Keratinocyte (primary cell): ENCODE results near the gene CLTC. TPM values are rescaled to one million over a fixed set of nuclear protein-coding genes. Genes with fewer than 3 reads are reported as not detected.

Source experiments
- DNase-seq: peaks from one replicate; pipeline ENCODE4 v3.0.0-alpha.2; 2011; ENCODE audit warnings: low read depth, missing footprints, low spot score
- FAIRE-seq: peaks from 2 replicates; lab custom pipeline; 2011; peaks lifted over from hg19 to GRCh38; lab: Jason Lieb, UNC
- H2AFZ ChIP-seq: 2 replicates; pipeline ENCODE4 v1.6.0; 2012; ENCODE audit warnings: low read length, control low read depth, inconsistent platforms; ENCODE audit not compliant: control insufficient read depth
- H3K27ac ChIP-seq: 2 replicates; pipeline ENCODE4 v1.5.1; 2011; ENCODE audit warnings: low read length; ENCODE audit not compliant: control insufficient read depth, insufficient read depth
- H3K27me3 ChIP-seq: 3 replicates; pipeline ENCODE4 v1.6.0; 2011; ENCODE audit warnings: low read length; ENCODE audit not compliant: control insufficient read depth, insufficient read depth; ENCODE audit errors: extremely low read depth
- H3K36me3 ChIP-seq, 2 experiments: 2 replicates in 1 of 2; 3 replicates in 1 of 2; pipeline ENCODE4 v1.5.1; 2011; ENCODE audit warnings: low read length in 2 of 2, mild to moderate bottlenecking in 1 of 2; ENCODE audit not compliant: control insufficient read depth in 2 of 2, insufficient read depth in 2 of 2; ENCODE audit errors: extremely low read depth in 1 of 2
- H3K4me1 ChIP-seq: 3 replicates; pipeline ENCODE4 v1.5.1; 2011; ENCODE audit warnings: low read length; ENCODE audit not compliant: control insufficient read depth, insufficient read depth; ENCODE audit errors: extremely low read depth
- H3K4me2 ChIP-seq: 3 replicates; pipeline ENCODE4 v1.6.0; 2011; ENCODE audit warnings: low read depth, low read length; ENCODE audit not compliant: control insufficient read depth, insufficient read depth; ENCODE audit errors: extremely low read depth
- H3K4me3 ChIP-seq, 3 experiments: fragments of 200-600 bp in 1 of 3; sonication (generic) in 1 of 3; 2 replicates in 2 of 3; 3 replicates in 1 of 3; pipeline ENCODE4 v1.5.1; 2011 to 2016; ENCODE audit warnings: low read length in 3 of 3, mild to moderate bottlenecking in 3 of 3, control low read depth in 2 of 3, inconsistent platforms in 1 of 3, low read depth in 1 of 3, mixed read lengths in 1 of 3, mixed run types in 1 of 3, moderate library complexity in 1 of 3; ENCODE audit not compliant: control insufficient read depth in 2 of 3, insufficient read depth in 2 of 3; ENCODE audit errors: extremely low read depth in 1 of 3
- H3K79me2 ChIP-seq: 2 replicates; pipeline ENCODE4 v1.6.0; 2012; ENCODE audit warnings: low read length; ENCODE audit not compliant: control insufficient read depth, insufficient read depth
- H3K9ac ChIP-seq: 3 replicates; pipeline ENCODE4 v1.6.0; 2011; ENCODE audit warnings: low read length; ENCODE audit not compliant: control insufficient read depth, insufficient read depth; ENCODE audit errors: extremely low read depth
- H3K9me1 ChIP-seq: 3 replicates; pipeline ENCODE4 v1.6.0; 2011; ENCODE audit warnings: low read length; ENCODE audit not compliant: control insufficient read depth, insufficient read depth; ENCODE audit errors: extremely low read depth
- H3K9me3 ChIP-seq: 2 replicates; pipeline ENCODE4 v1.5.1; 2012; ENCODE audit warnings: low read depth, low read length; ENCODE audit not compliant: control insufficient read depth
- H4K20me1 ChIP-seq: 3 replicates; pipeline ENCODE4 v1.6.0; 2011; ENCODE audit warnings: low read length; ENCODE audit not compliant: control insufficient read depth, insufficient read depth; ENCODE audit errors: extremely low read depth
- EZH2 ChIP-seq: IDR thresholded peaks from one replicate; pipeline ENCODE4 v1.6.1; 2012; ENCODE audit warnings: inconsistent platforms, mild to moderate bottlenecking, low read length, moderate library complexity
- dilution Hi-C: fragments of 300-500 bp; cut with MboI; formaldehyde crosslinking; loops from one replicate; pipeline ENCODE4 v1.7.0; 2020; ENCODE audit warnings: low sequenced_read_pairs; ENCODE audit not compliant: extremely low pct_ligation_motif_present
- polyA plus RNA-seq, 5 experiments: library from polyadenylated mRNA; depleted of rRNA in 3 of 5; stranded (reverse) in 3 of 5; stranded (forward) in 1 of 5; unstranded in 1 of 5; fragments of >200 nt; gene quantifications; 1 replicate in 1 of 5; 2 replicates in 3 of 5; 3 replicates in 1 of 5; pipeline versions ENCODE4 v1.2.1 to v1.2.3, GENCODE V29; 2011 to 2012; ENCODE audit warnings: missing spikeins in 2 of 5, low read depth in 1 of 5, low replicate concordance in 1 of 5
- TF ChIP-seq, protein P1 (sequence below), 3 experiments: IDR thresholded peaks in 1 of 3; conservative IDR thresholded peaks in 1 of 3; optimal IDR thresholded peaks in 1 of 3; 2 replicates in 2 of 3; 3 replicates in 1 of 3; pipeline versions ENCODE3 to v1.5.1; 2011; ENCODE audit warnings: low read length in 3 of 3, mild to moderate bottlenecking in 3 of 3, moderate library complexity in 2 of 3, control low read depth in 1 of 3, inconsistent platforms in 1 of 3; ENCODE audit not compliant: insufficient read depth in 2 of 3; ENCODE audit errors: extremely low read depth in 1 of 3

Gene CLTC
- polyA plus RNA-seq, 1 donor (not counting 4 experiments of a cell fraction or from before 2014, with no cell fraction given): 209 TPM

GRCh38 chr17:59641799-59642484, 22.2 kb downstream of the CLTC start:
- H3K4me3 ChIP-seq: no peak overlapping the region
- no peak overlapping the region for H3K27ac ChIP-seq
- H3K4me2 ChIP-seq: no peak overlapping the region
- H3K9me1 ChIP-seq: peaks cover 1% of the 10 kb centered on the region
- H2AFZ ChIP-seq: no peak overlapping the region
- FAIRE-seq (no peak), DNase-seq (no peak)
- H3K9me3 ChIP-seq: no peaks in the 10 kb centered on the region
- H4K20me1 ChIP-seq: peaks cover 23% of the 10 kb centered on the region
- H3K9ac ChIP-seq: no peak overlapping the region
- no peaks in the 10 kb centered on the region for H3K27me3 ChIP-seq
- H3K4me1 ChIP-seq: peaks cover 5% of the 10 kb centered on the region
- peaks cover 92% of the 10 kb centered on the region for H3K79me2 ChIP-seq
- dilution Hi-C loops: no loop called here
- peaks cover 6 to 9% of the 10 kb centered on the region in 2 experiments for H3K36me3 ChIP-seq
- TF ChIP-seq EZH2: no peak
- TF ChIP-seq, protein P1, sequence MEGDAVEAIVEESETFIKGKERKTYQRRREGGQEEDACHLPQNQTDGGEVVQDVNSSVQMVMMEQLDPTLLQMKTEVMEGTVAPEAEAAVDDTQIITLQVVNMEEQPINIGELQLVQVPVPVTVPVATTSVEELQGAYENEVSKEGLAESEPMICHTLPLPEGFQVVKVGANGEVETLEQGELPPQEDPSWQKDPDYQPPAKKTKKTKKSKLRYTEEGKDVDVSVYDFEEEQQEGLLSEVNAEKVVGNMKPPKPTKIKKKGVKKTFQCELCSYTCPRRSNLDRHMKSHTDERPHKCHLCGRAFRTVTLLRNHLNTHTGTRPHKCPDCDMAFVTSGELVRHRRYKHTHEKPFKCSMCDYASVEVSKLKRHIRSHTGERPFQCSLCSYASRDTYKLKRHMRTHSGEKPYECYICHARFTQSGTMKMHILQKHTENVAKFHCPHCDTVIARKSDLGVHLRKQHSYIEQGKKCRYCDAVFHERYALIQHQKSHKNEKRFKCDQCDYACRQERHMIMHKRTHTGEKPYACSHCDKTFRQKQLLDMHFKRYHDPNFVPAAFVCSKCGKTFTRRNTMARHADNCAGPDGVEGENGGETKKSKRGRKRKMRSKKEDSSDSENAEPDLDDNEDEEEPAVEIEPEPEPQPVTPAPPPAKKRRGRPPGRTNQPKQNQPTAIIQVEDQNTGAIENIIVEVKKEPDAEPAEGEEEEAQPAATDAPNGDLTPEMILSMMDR (optimal IDR thresholded peaks at IDR 0.05 in 1 of 3, IDR thresholded peaks at IDR 0.05 in 1 of 3, conservative IDR thresholded peaks at IDR 0.05 in 1 of 3; ENCODE audit: extremely low read depth in 1 of 3, insufficient read depth in 2 of 3, low read length in 3 of 3): no peak

GRCh38 chr17:59642565-59642964, 22.9 kb downstream of the CLTC start:
- TF ChIP-seq, protein P1 (optimal IDR thresholded peaks at IDR 0.05 in 1 of 3, IDR thresholded peaks at IDR 0.05 in 1 of 3, conservative IDR thresholded peaks at IDR 0.05 in 1 of 3; ENCODE audit: extremely low read depth in 1 of 3, insufficient read depth in 2 of 3, low read length in 3 of 3): no peak
- TF ChIP-seq EZH2: no peak
- FAIRE-seq (no peak), DNase-seq (no peak)
- H3K4me1 ChIP-seq: peaks cover 5% of the 10 kb centered on the region
- H3K9me3 ChIP-seq: no peaks in the 10 kb centered on the region
- no peaks in the 10 kb centered on the region for H3K9me1 ChIP-seq
- H3K27ac ChIP-seq: no peak overlapping the region
- dilution Hi-C loops: no loop called here
- no peak overlapping the region for H2AFZ ChIP-seq
- H3K27me3 ChIP-seq: no peaks in the 10 kb centered on the region
- H3K79me2 ChIP-seq: peaks cover 93% of the 10 kb centered on the region
- H3K4me2 ChIP-seq: no peak overlapping the region
- no peak overlapping the region for H3K4me3 ChIP-seq
- peaks cover 21% of the 10 kb centered on the region for H4K20me1 ChIP-seq
- H3K9ac ChIP-seq: no peak overlapping the region
- peaks cover 8 to 12% of the 10 kb centered on the region in 2 experiments for H3K36me3 ChIP-seq
